LNCAP (cell line): Measurements from ENCODE around the gene BLOC1S4.

ENCODE experiments used
- CTCF ChIP-seq: fragments of 450-650 bp; IDR thresholded peaks from 2 replicates; pipeline ENCODE4 v1.5.1; 2017; ENCODE audit warnings: mild to moderate bottlenecking

The BLOC1S4 gene

GRCh38 chr4:6687947-6688878 lies 27.8 kb upstream of the BLOC1S4 start:
- TF ChIP-seq CTCF, result peak; percentile 35; the same call in 1 of the 2 replicates

- no peak for TF ChIP-seq CTCF
Observed at GRCh38 chr4:6688879-6689505, 27.0 kb upstream of the BLOC1S4 start.

- no peak for TF ChIP-seq CTCF
Observed at GRCh38 chr4:6689506-6689960, 26.4 kb upstream of the BLOC1S4 start.

GRCh38 chr4:6692379-6692778 lies 23.6 kb upstream of the BLOC1S4 start:
- TF ChIP-seq CTCF, result no peak

- TF ChIP-seq CTCF, result no peak
Observed at GRCh38 chr4:6692806-6693205, 23.2 kb upstream of the BLOC1S4 start.

GRCh38 chr4:6693231-6694176 lies 22.5 kb upstream of the BLOC1S4 start, which contains the start of gene S100P:
S100P (plus strand) TSS chr4:6693878; CDS start chr4:6693933, 55 bp downstream.
- TF ChIP-seq CTCF, result no peak
